Tibial artery (tissue), 4 donors: ENCODE results near the gene GAD2.
A peak's percentile ranks its signal among the peaks of the same experiment; 100 is the strongest.

Experiments
- DNase-seq, 2 donors: peaks; one replicate each; pipeline ENCODE4 v3.0.0-alpha.2; 2019
- H3K27ac ChIP-seq, 2 donors: fragments of 200-600 bp; sonication (generic) in 1 of 2; 1 replicate in 1 of 2; 2 replicates in 1 of 2; pipeline ENCODE4 v1.5.1; 2018 to 2019; ENCODE audit warnings: mild to moderate bottlenecking in 1 of 2
- H3K27me3 ChIP-seq, 2 donors: fragments of 200-600 bp; sonication (generic) in 1 of 2; one replicate each; pipeline versions ENCODE4 v1.5.1 to v1.6.0; 2016 to 2019
- H3K36me3 ChIP-seq, 3 donors: fragments of 200-600 bp; sonication (generic) in 2 of 3; one replicate each; pipeline ENCODE4 v1.5.1; 2016 to 2019; ENCODE audit warnings: mild to moderate bottlenecking in 2 of 3
- H3K4me1 ChIP-seq, 4 donors: fragments of 200-600 bp; sonication (generic) in 2 of 4; 1 replicate in 3 of 4; 2 replicates in 1 of 4; pipeline ENCODE4 v1.5.1; 2016 to 2019
- H3K4me3 ChIP-seq, 2 donors: fragments of 200-600 bp; sonication (generic) in 1 of 2; 1 replicate in 1 of 2; 2 replicates in 1 of 2; pipeline ENCODE4 v1.5.1; 2018 to 2019; ENCODE audit warnings: mild to moderate bottlenecking in 2 of 2
- H3K9me3 ChIP-seq, 3 donors: fragments of 200-600 bp; sonication (generic) in 1 of 3; one replicate each; pipeline ENCODE4 v1.5.1; 2016 to 2019
- CTCF ChIP-seq, 2 experiments: fragments of 200-600 bp in 1 of 2; fragments of 450-650 bp in 1 of 2; IDR thresholded peaks; one replicate each; pipeline ENCODE4 v1.5.1; 2017 to 2019; ENCODE audit warnings: antibody characterized with exemption in 2 of 2, mild to moderate bottlenecking in 1 of 2, moderate library complexity in 1 of 2
- intact Hi-C: fragments of 100-400 bp; cut with DNase I; formaldehyde crosslinking; loops from one replicate; pipeline ENCODE4 v1.15.0; 2023; ENCODE audit warnings: low total_unique reads

Gene GAD2

GRCh38 chr10:26259341-26259740, 42.8 kb downstream of the GAD2 start:
- H3K4me3 ChIP-seq = no peak overlapping the region
- DNase-seq = no peak
- no peak for TF ChIP-seq CTCF (IDR thresholded peaks at IDR 0.05)

GRCh38 chr10:26269754-26270153, 53.2 kb downstream of the GAD2 start:
- Histone ChIP-seq H3K4me1 (peaks cover 0 to 12% (median 5%) of the 10 kb centered on the region in 4 donors), H3K27me3 (peaks cover 0 to 7% of the 10 kb centered on the region in 2 donors), H3K4me3 (no peak overlapping the region), H3K36me3 (no peaks in the 10 kb centered on the region), H3K27ac (no peak overlapping the region), H3K9me3 (no peaks in the 10 kb centered on the region)
- DNase-seq = no peak
- intact Hi-C loops = loop anchor here (10.0 kb wide), 1 partner anchor 395 kb away; no protein-coding TSS in a partner anchor
- peak in 1 of 2 experiments; percentile 36 for TF ChIP-seq CTCF (IDR thresholded peaks at IDR 0.05)

More at GRCh38 chr10:26259341-26259740, 42.8 kb downstream of the GAD2 start:
- no peaks in the 10 kb centered on the region for H3K4me1 ChIP-seq
- H3K27ac ChIP-seq = no peak overlapping the region
- no peaks in the 10 kb centered on the region for H3K9me3 ChIP-seq
- no peaks in the 10 kb centered on the region for H3K27me3 ChIP-seq
- intact Hi-C loops = no loop called here
- H3K36me3 ChIP-seq = no peaks in the 10 kb centered on the region

- peaks cover 0 to 2% (median under 1%) of the 10 kb centered on the region in 4 donors for H3K4me1 ChIP-seq
- DNase-seq = no peak
- H3K27ac ChIP-seq = no peak overlapping the region
- H3K4me3 ChIP-seq = no peak overlapping the region
- no peaks in the 10 kb centered on the region for H3K36me3 ChIP-seq
- TF ChIP-seq CTCF (IDR thresholded peaks at IDR 0.05) = no peak
- peaks cover 0 to 7% of the 10 kb centered on the region in 2 donors for H3K27me3 ChIP-seq
- no peaks in the 10 kb centered on the region for H3K9me3 ChIP-seq
- intact Hi-C loops = loop anchor here (10.0 kb wide), 1 partner anchor 400 kb away; no protein-coding TSS in a partner anchor
Observed at GRCh38 chr10:26274391-26274790, 57.8 kb downstream of the GAD2 start.

- intact Hi-C loops = loop anchor here (10.0 kb wide), 1 partner anchor 403 kb away; no protein-coding TSS in a partner anchor
- H3K27ac ChIP-seq = no peak overlapping the region
- no peaks in the 10 kb centered on the region for H3K36me3 ChIP-seq
- H3K4me1 ChIP-seq = no peaks in the 10 kb centered on the region
- TF ChIP-seq CTCF (IDR thresholded peaks at IDR 0.05) = no peak
- no peaks in the 10 kb centered on the region for H3K9me3 ChIP-seq
- H3K27me3 ChIP-seq = no peaks in the 10 kb centered on the region
- H3K4me3 ChIP-seq = no peak overlapping the region
- DNase-seq = no peak
Observed at GRCh38 chr10:26278295-26278694, 61.7 kb downstream of the GAD2 start.

GRCh38 chr10:26290236-26290635, 73.7 kb downstream of the GAD2 start:
- Histone ChIP-seq H3K9me3 (no peaks in the 10 kb centered on the region), H3K4me1 (no peaks in the 10 kb centered on the region), H3K27ac (no peak overlapping the region), H3K4me3 (no peak overlapping the region), H3K27me3 (no peaks in the 10 kb centered on the region), H3K36me3 (no peaks in the 10 kb centered on the region)
- no peak for DNase-seq
- TF ChIP-seq CTCF (IDR thresholded peaks at IDR 0.05) = no peak
- intact Hi-C loops = no loop called here
